ENCODE data around the gene TFAP2C.

TFAP2C gene

GRCh38 chr20:56601166-56601565 lies 27.9 kb upstream of the TFAP2C start:
- no peak for DNase-seq (ENCODE audit: low spot score)
- in situ Hi-C loops (cut with MboI; ENCODE audit: low pct_unique_long_range_greater_than_20kb, low sequenced_read_pairs, unreplicated experiment) = no loop called here
- TF ChIP-seq CTCF (IDR thresholded peaks at IDR 0.05; ENCODE audit: extremely low read depth, insufficient read depth, missing control alignments) = no peak

GRCh38 chr20:56604673-56605072 lies 24.4 kb upstream of the TFAP2C start:
- in situ Hi-C loops (cut with MboI; ENCODE audit: low pct_unique_long_range_greater_than_20kb, low sequenced_read_pairs, unreplicated experiment) = no loop called here
- DNase-seq (ENCODE audit: low spot score) = no peak
- no peak for TF ChIP-seq CTCF (IDR thresholded peaks at IDR 0.05; ENCODE audit: extremely low read depth, insufficient read depth, missing control alignments)

GRCh38 chr20:56605261-56605996 lies 23.7 kb upstream of the TFAP2C start:
- in situ Hi-C loops (cut with MboI; ENCODE audit: low pct_unique_long_range_greater_than_20kb, low sequenced_read_pairs, unreplicated experiment) = no loop called here
- TF ChIP-seq CTCF (IDR thresholded peaks at IDR 0.05; ENCODE audit: extremely low read depth, insufficient read depth, missing control alignments) = no peak
- no peak for DNase-seq (ENCODE audit: low spot score)

GRCh38 chr20:56606174-56606945 lies 22.7 kb upstream of the TFAP2C start:
- DNase-seq (ENCODE audit: low spot score) = no peak
- in situ Hi-C loops (cut with MboI; ENCODE audit: low pct_unique_long_range_greater_than_20kb, low sequenced_read_pairs, unreplicated experiment) = no loop called here
- TF ChIP-seq CTCF (IDR thresholded peaks at IDR 0.05; ENCODE audit: extremely low read depth, insufficient read depth, missing control alignments) = no peak

GRCh38 chr20:56607061-56607704 lies 21.9 kb upstream of the TFAP2C start:
- DNase-seq (ENCODE audit: low spot score) = no peak
- TF ChIP-seq CTCF (IDR thresholded peaks at IDR 0.05; ENCODE audit: extremely low read depth, insufficient read depth, missing control alignments) = no peak
- in situ Hi-C loops (cut with MboI; ENCODE audit: low pct_unique_long_range_greater_than_20kb, low sequenced_read_pairs, unreplicated experiment) = no loop called here

- no peak for DNase-seq (ENCODE audit: low spot score)
- no peak for TF ChIP-seq CTCF (IDR thresholded peaks at IDR 0.05; ENCODE audit: extremely low read depth, insufficient read depth, missing control alignments)
- in situ Hi-C loops (cut with MboI; ENCODE audit: low pct_unique_long_range_greater_than_20kb, low sequenced_read_pairs, unreplicated experiment) = no loop called here
These were observed 20.7 kb upstream of the TFAP2C start for GRCh38 chr20:56608376-56608775.
